ENCODE data around the gene ITGA11.

The ITGA11 gene

GRCh38 chr15:68301301-68301700 lies 130.7 kb downstream of the ITGA11 start:
- no peak for TF ChIP-seq CTCF (IDR thresholded peaks at IDR 0.05)

DNA sequence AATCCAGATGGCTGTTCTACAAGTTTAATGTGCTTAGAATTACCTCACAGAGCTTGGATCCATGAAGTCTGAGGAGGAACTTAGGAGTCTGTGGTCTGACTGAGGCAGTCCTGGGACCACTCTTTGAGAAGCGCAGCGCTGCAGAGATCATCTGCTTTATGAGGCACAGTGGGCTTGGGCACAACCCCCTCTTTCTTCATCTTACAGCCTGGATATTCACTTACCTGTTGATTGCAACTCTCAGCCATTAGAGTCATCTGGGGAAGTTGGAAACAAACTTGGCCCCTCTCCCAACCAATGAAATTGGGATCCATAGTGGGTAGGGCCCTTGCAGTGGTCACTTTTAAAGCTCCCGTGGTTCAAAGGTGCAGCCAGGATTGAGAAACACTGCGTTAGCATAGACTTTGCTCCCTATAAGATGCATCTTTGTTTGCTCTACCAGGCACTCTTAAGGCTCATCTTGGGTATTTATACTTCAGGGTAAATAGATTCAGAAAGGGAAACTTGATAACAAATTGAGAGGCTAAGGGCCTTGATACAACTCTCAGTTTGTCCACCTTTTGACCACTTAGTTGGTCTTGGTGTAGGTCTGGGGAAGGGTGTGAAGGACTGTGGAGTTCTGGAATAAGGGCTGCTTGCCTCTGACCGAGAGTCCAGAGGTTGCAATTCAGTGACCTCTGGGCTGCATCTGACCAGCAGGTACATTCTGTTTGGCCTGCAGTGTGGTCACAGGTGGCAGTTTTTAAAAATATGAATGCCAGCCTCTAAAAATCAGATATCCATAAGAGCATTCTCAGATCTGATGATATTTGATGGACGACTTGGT lies 131.6 kb downstream of the ITGA11 start:
- TF ChIP-seq CTCF (IDR thresholded peaks at IDR 0.05), result no peak

GRCh38 chr15:68299436-68299835 lies 132.5 kb downstream of the ITGA11 start:
- no peak for TF ChIP-seq CTCF (IDR thresholded peaks at IDR 0.05)

DNA sequence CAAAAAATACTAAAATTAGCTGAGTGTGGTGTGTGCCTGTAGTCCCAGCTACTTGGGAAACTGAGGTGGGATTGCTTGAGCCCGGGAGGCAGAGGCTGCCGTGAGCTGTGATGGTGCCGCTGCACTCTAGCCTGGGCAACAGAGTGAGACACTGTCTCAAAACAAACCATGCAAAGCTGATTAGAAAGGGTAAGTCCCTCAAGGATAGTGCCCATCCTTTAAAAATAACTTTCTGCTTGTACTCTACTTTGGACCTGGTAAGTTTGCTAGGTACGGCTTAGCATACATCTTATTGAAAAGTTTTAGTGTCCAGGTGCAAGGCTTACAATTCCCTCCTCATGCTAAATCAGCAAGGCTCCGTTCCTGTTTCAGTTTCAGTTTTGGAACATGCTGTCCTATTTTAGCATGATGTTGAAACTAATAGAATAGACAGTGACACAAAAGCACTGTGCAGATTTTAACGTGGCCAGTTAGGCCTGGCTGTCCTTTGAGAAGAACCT lies 133.0 kb downstream of the ITGA11 start:
- no peak for TF ChIP-seq CTCF (IDR thresholded peaks at IDR 0.05)

DNA sequence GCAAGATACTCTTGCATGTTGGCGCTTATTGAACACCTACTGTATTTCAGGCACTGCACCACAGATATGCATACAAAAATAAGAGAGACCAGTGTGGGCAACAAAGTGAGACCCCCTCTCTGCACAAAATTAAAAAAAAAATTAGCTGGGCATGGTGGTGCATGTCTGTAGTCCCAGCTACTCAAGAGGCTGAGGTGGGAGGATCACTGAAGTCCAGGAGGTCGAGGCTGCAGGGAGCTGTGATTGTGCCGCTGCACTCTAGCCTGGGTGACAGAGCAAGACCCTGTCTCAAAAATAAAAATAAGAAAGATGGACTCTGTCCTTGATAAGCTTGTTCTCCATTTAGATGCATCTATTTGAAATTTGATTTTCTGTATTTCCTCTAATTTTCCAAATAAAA lies 133.6 kb downstream of the ITGA11 start:
- no peak for TF ChIP-seq CTCF (IDR thresholded peaks at IDR 0.05)

DNA sequence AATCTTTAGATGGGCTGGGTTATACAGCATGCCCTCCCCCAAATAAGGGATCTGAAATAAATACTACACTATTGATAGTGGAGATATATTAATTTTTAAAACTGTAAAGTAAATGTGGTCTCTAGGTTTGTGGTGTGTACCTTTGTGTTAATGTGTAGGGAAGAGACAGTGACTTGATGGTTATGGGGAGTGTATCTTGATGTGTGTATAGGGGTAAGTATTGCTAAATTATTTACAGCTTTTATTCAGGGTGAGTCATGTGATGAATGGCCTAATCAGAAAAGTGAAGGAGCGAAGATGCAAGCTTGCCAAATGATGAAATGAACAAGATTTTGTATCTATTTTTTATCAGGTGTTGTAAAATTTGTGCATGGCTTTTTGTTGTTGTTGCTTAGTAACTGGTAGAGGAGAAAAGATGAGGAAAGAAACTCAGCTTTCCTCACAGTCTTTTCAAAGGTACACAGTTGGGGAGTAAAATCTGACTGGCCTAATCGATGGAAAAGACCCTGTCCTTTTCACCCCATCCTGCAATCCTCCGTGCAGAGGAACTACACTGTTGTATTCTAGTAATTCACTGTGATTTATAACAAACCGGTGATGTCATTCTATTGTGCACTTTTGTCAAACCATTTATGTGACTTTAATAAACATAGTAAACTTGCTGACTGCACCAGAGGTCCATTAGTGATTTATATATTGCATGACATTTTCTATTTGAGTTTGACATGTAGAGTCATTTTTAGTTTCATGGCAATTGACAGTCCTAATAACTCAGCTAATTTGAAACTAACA lies 136.8 kb downstream of the ITGA11 start:
- TF ChIP-seq CTCF (IDR thresholded peaks at IDR 0.05), result no peak

- no peak for TF ChIP-seq CTCF (IDR thresholded peaks at IDR 0.05)
Measured at GRCh38 chr15:68292967-68293366, 139.0 kb downstream of the ITGA11 start.
